ENCODE data around the gene SLC6A3.
A peak's percentile ranks its signal among the peaks of the same experiment; 100 is the strongest.

The SLC6A3 gene

GRCh38 chr5:1390861-1391600, 54.2 kb downstream of the SLC6A3 start:
- no peak for DNase-seq (ENCODE audit: low read depth in 2 of 2, low spot score in 1 of 2)

GRCh38 chr5:1390333-1390732, 54.9 kb downstream of the SLC6A3 start:
- DNase-seq (ENCODE audit: low read depth in 2 of 2, low spot score in 1 of 2), result no peak

- DNase-seq (ENCODE audit: low read depth in 2 of 2, low spot score in 1 of 2), result no peak
Measured at GRCh38 chr5:1388383-1388967, 56.8 kb downstream of the SLC6A3 start.

- no peak for DNase-seq (ENCODE audit: low read depth in 2 of 2, low spot score in 1 of 2)
Measured at GRCh38 chr5:1387876-1388275, 57.4 kb downstream of the SLC6A3 start.

- no peak for DNase-seq (ENCODE audit: low read depth in 2 of 2, low spot score in 1 of 2)
Measured at GRCh38 chr5:1387059-1387755, 58.0 kb downstream of the SLC6A3 start.

- peak; percentile 18 to 45 for DNase-seq (ENCODE audit: low read depth in 2 of 2, low spot score in 1 of 2)
Measured at GRCh38 chr5:1386274-1386717, 58.9 kb downstream of the SLC6A3 start.

GRCh38 chr5:1385395-1386273, 59.6 kb downstream of the SLC6A3 start:
- DNase-seq (ENCODE audit: low read depth in 2 of 2, low spot score in 1 of 2), result peak; percentile 61 to 64

- DNase-seq (ENCODE audit: low read depth in 2 of 2, low spot score in 1 of 2), result no peak
Measured at GRCh38 chr5:1384521-1384920, 60.7 kb downstream of the SLC6A3 start.

- DNase-seq (ENCODE audit: low read depth in 2 of 2, low spot score in 1 of 2), result no peak
Measured at GRCh38 chr5:1383886-1384401, 61.3 kb downstream of the SLC6A3 start.

- DNase-seq (ENCODE audit: low read depth in 2 of 2, low spot score in 1 of 2), result no peak
Measured at GRCh38 chr5:1383344-1383743, 61.9 kb downstream of the SLC6A3 start.

- no peak for DNase-seq (ENCODE audit: low read depth in 2 of 2, low spot score in 1 of 2)
Measured at GRCh38 chr5:1382248-1382700, 63.0 kb downstream of the SLC6A3 start.

- no peak for DNase-seq (ENCODE audit: low read depth in 2 of 2, low spot score in 1 of 2)
Measured at GRCh38 chr5:1381370-1382247, 63.6 kb downstream of the SLC6A3 start.

GRCh38 chr5:1380910-1381309, 64.3 kb downstream of the SLC6A3 start:
- no peak for DNase-seq (ENCODE audit: low read depth in 2 of 2, low spot score in 1 of 2)

- peak in 1 of 2 donors; percentile 12 for DNase-seq (ENCODE audit: low read depth in 2 of 2, low spot score in 1 of 2)
Measured at GRCh38 chr5:1380011-1380817, 65.0 kb downstream of the SLC6A3 start.

GRCh38 chr5:1378866-1379659, 66.2 kb downstream of the SLC6A3 start:
- DNase-seq (ENCODE audit: low read depth in 2 of 2, low spot score in 1 of 2), result no peak

GRCh38 chr5:1378096-1378495, 67.1 kb downstream of the SLC6A3 start:
- no peak for DNase-seq (ENCODE audit: low read depth in 2 of 2, low spot score in 1 of 2)

GRCh38 chr5:1376981-1377380, 68.3 kb downstream of the SLC6A3 start:
- DNase-seq (ENCODE audit: low read depth in 2 of 2, low spot score in 1 of 2), result no peak
